Body of pancreas (tissue), 4 donors: Measurements from ENCODE around the gene TTLL10.

Experiments used
- CTCF ChIP-seq, 7 experiments: fragments of 450-650 bp in 4 of 7; fragments of 200-600 bp in 3 of 7; sonication (generic) in 3 of 7; IDR thresholded peaks; one replicate each; pipeline ENCODE4 v1.5.1; 2016 to 2019; ENCODE audit warnings: antibody characterized with exemption in 7 of 7
- POLR2A ChIP-seq, 3 donors: fragments of 450-650 bp; IDR thresholded peaks; one replicate each; pipeline ENCODE4 v1.6.1; 2016; ENCODE audit warnings: antibody characterized with exemption in 3 of 3, mild to moderate bottlenecking in 2 of 3

GRCh38 chr1:1170215-1171091, 3.2 kb upstream of the TTLL10 start:
- TF ChIP-seq CTCF (IDR thresholded peaks at IDR 0.05) (no peak), POLR2A (IDR thresholded peaks at IDR 0.05) (no peak)
